OCI-LY7 (cell line): ENCODE results near the gene EXOC4.

Source experiments
- EZH2phosphoT487 ChIP-seq: fragments of 200-600 bp; sonication (generic); IDR thresholded peaks from 2 replicates; pipeline ENCODE4 v1.6.1; 2018; ENCODE audit warnings: low read depth, borderline replicate concordance, mild to moderate bottlenecking, mixed run types, antibody characterized with exemption, low read length, moderate library complexity, mixed read lengths
- TF ChIP-seq, protein P1 (sequence below): fragments of 200-600 bp; sonication (generic); conservative IDR thresholded peaks from 2 replicates; pipeline ENCODE4 v1.5.1; 2014; ENCODE audit warnings: mild to moderate bottlenecking, antibody characterized with exemption, low read length, moderate library complexity, mixed read lengths

DNA sequence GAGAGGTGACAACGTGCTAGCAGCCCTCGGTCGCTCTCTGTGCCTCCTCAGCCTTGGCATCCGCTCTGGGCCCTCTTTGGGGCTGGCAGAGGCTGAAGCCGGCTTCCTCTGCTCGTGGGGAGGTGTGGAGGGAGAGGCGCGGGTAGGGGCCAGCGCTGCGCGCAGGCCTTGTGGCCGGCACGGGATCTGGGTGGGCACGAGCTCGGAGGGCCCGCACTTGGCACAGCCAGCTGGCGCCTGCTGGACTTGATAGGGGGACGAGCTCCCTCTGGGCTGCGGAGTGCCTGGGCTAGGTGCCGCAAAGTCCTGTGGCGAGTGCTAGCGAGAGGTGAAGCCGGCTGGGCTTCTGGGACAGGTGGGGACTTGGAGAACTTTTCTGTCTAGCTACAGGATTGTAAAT, 170.7 kb downstream of the EXOC4 start:
- TF ChIP-seq, protein P1, sequence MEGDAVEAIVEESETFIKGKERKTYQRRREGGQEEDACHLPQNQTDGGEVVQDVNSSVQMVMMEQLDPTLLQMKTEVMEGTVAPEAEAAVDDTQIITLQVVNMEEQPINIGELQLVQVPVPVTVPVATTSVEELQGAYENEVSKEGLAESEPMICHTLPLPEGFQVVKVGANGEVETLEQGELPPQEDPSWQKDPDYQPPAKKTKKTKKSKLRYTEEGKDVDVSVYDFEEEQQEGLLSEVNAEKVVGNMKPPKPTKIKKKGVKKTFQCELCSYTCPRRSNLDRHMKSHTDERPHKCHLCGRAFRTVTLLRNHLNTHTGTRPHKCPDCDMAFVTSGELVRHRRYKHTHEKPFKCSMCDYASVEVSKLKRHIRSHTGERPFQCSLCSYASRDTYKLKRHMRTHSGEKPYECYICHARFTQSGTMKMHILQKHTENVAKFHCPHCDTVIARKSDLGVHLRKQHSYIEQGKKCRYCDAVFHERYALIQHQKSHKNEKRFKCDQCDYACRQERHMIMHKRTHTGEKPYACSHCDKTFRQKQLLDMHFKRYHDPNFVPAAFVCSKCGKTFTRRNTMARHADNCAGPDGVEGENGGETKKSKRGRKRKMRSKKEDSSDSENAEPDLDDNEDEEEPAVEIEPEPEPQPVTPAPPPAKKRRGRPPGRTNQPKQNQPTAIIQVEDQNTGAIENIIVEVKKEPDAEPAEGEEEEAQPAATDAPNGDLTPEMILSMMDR, result no peak
- TF ChIP-seq EZH2phosphoT487, result no peak
